Measurements from ENCODE around the gene EPM2A.

EPM2A gene

GRCh38 chr6:145651988-145652387, 83.3 kb downstream of the EPM2A start:
- H3K36me3 ChIP-seq (ENCODE audit: insufficient read depth), result no peaks in the 10 kb centered on the region
- TF ChIP-seq CTCF (conservative IDR thresholded peaks at IDR 0.05; ENCODE audit: low read depth, low read length), result no peak
- H2AFZ ChIP-seq (ENCODE audit: low read depth), result no peak overlapping the region
- no peaks in the 10 kb centered on the region for H3K79me2 ChIP-seq (ENCODE audit: insufficient read depth, low read depth)
- H3K4me2 ChIP-seq, result no peak overlapping the region
- H3K27me3 ChIP-seq (ENCODE audit: insufficient read depth, low read depth), result no peaks in the 10 kb centered on the region
- H3K27ac ChIP-seq, result no peak overlapping the region
- H3K4me3 ChIP-seq (IDR thresholded peaks at IDR 0.05; ENCODE audit: insufficient read depth, low read depth, low read length), result no peak overlapping the region
- no peak overlapping the region for H3K9ac ChIP-seq
- no peaks in the 10 kb centered on the region for H4K20me1 ChIP-seq (ENCODE audit: insufficient read depth)
- H3K4me1 ChIP-seq (ENCODE audit: low read depth, poor library complexity, severe bottlenecking), result no peaks in the 10 kb centered on the region

GRCh38 chr6:145648149-145648548, 87.2 kb downstream of the EPM2A start:
- no peak overlapping the region for H3K9ac ChIP-seq

GRCh38 chr6:145647602-145648001, 87.7 kb downstream of the EPM2A start:
- Histone ChIP-seq H2AFZ (ENCODE audit: low read depth) (no peak overlapping the region), H3K27ac (no peak overlapping the region), H3K4me2 (no peak overlapping the region), H3K4me3 (IDR thresholded peaks at IDR 0.05; ENCODE audit: insufficient read depth, low read depth, low read length) (no peak overlapping the region), H3K27me3 (ENCODE audit: insufficient read depth, low read depth) (no peaks in the 10 kb centered on the region), H3K4me1 (ENCODE audit: low read depth, poor library complexity, severe bottlenecking) (no peaks in the 10 kb centered on the region), H4K20me1 (ENCODE audit: insufficient read depth) (no peaks in the 10 kb centered on the region), H3K36me3 (ENCODE audit: insufficient read depth) (no peaks in the 10 kb centered on the region), H3K9ac (no peak overlapping the region), H3K79me2 (ENCODE audit: insufficient read depth, low read depth) (no peaks in the 10 kb centered on the region)
- no peak for TF ChIP-seq CTCF (conservative IDR thresholded peaks at IDR 0.05; ENCODE audit: low read depth, low read length)

More at GRCh38 chr6:145648149-145648548, 87.2 kb downstream of the EPM2A start:
- no peak for TF ChIP-seq CTCF (conservative IDR thresholded peaks at IDR 0.05; ENCODE audit: low read depth, low read length)
- H3K4me1 ChIP-seq (ENCODE audit: low read depth, poor library complexity, severe bottlenecking), result no peaks in the 10 kb centered on the region
- no peak overlapping the region for H3K4me2 ChIP-seq
- H3K36me3 ChIP-seq (ENCODE audit: insufficient read depth), result no peaks in the 10 kb centered on the region
- H3K27me3 ChIP-seq (ENCODE audit: insufficient read depth, low read depth), result no peaks in the 10 kb centered on the region
- H4K20me1 ChIP-seq (ENCODE audit: insufficient read depth), result no peaks in the 10 kb centered on the region
- H3K27ac ChIP-seq, result no peak overlapping the region
- H3K4me3 ChIP-seq (IDR thresholded peaks at IDR 0.05; ENCODE audit: insufficient read depth, low read depth, low read length), result no peak overlapping the region
- no peaks in the 10 kb centered on the region for H3K79me2 ChIP-seq (ENCODE audit: insufficient read depth, low read depth)
- H2AFZ ChIP-seq (ENCODE audit: low read depth), result no peak overlapping the region

GRCh38 chr6:145643760-145644159, 91.6 kb downstream of the EPM2A start:
- Histone ChIP-seq H3K79me2 (ENCODE audit: insufficient read depth, low read depth) (no peaks in the 10 kb centered on the region), H4K20me1 (ENCODE audit: insufficient read depth) (no peaks in the 10 kb centered on the region), H3K4me2 (no peak overlapping the region), H3K27me3 (ENCODE audit: insufficient read depth, low read depth) (no peaks in the 10 kb centered on the region), H3K9ac (no peak overlapping the region), H2AFZ (ENCODE audit: low read depth) (no peak overlapping the region), H3K36me3 (ENCODE audit: insufficient read depth) (no peaks in the 10 kb centered on the region), H3K27ac (no peak overlapping the region), H3K4me1 (ENCODE audit: low read depth, poor library complexity, severe bottlenecking) (no peaks in the 10 kb centered on the region), H3K4me3 (IDR thresholded peaks at IDR 0.05; ENCODE audit: insufficient read depth, low read depth, low read length) (no peak overlapping the region)
- no peak for TF ChIP-seq CTCF (conservative IDR thresholded peaks at IDR 0.05; ENCODE audit: low read depth, low read length)
